ENCODE data around the gene IL32. TPM values are rescaled to one million over a fixed set of nuclear protein-coding genes. Genes with fewer than 3 reads are reported as not detected.

IL32 gene
- total RNA-seq, 4 donors from 2014 or later: 8.4 to 21.1 (median 13.1) TPM

GRCh38 chr16:3038256-3038655 lies 27.2 kb upstream of the IL32 start:
- TF ChIP-seq CTCF (IDR thresholded peaks at IDR 0.05; ENCODE audit: low read depth): no peak

GRCh38 chr16:3038896-3039295 lies 26.5 kb upstream of the IL32 start:
- no peak for TF ChIP-seq CTCF (IDR thresholded peaks at IDR 0.05; ENCODE audit: low read depth)

- TF ChIP-seq CTCF (IDR thresholded peaks at IDR 0.05; ENCODE audit: low read depth): no peak
Observed at GRCh38 chr16:3042376-3042775, 23.1 kb upstream of the IL32 start.

DNA sequence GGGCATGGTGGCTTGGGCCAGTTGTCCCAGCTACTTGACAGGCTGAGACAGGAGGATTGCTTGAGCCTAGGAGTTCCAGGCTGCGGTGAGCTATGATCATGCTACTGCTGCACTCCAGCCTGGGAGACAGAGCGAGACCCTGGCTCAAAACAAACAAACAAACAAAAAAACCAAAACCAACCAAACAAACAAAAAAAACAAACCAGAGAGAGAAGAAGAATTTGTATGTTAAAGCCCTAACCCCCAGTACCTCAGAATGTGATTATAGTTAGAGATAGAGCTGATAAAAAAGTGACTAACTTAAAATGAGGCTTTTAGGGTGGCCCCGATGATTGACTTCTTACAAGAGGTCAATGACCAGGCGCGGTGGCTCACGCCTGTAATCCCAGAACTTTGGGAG lies 20.7 kb upstream of the IL32 start:
- TF ChIP-seq CTCF (IDR thresholded peaks at IDR 0.05; ENCODE audit: low read depth): no peak

- no peak for TF ChIP-seq CTCF (IDR thresholded peaks at IDR 0.05; ENCODE audit: low read depth)
Observed at GRCh38 chr16:3045758-3046640, 19.4 kb upstream of the IL32 start, which contains the start of gene MMP25. Gene MMP25 (plus strand): TSS chr16:3046561. CDS start chr16:3046918, 357 bp downstream.

GRCh38 chr16:3046641-3047386 lies 18.6 kb upstream of the IL32 start:
- no peak for TF ChIP-seq CTCF (IDR thresholded peaks at IDR 0.05; ENCODE audit: low read depth)

GRCh38 chr16:3047387-3047720 lies 18.1 kb upstream of the IL32 start:
- TF ChIP-seq CTCF (IDR thresholded peaks at IDR 0.05; ENCODE audit: low read depth): no peak

All from subcutaneous adipose tissue (tissue), 4 donors.